Mesenchymal stem cell (in vitro differentiated cells and primary cell): ENCODE measurements around the gene NTN4.
A peak's percentile ranks its signal among the peaks of the same experiment; 100 is the strongest.

Experiments used
- DNase-seq: peaks from one replicate; pipeline ENCODE4 v3.0.0-alpha.2; 2013
- H2AFZ ChIP-seq: one replicate; pipeline ENCODE4 v1.6.1; 2013; ENCODE audit warnings: low read depth, mild to moderate bottlenecking, control low read depth, inconsistent platforms, low read length, moderate library complexity
- H2AK5ac ChIP-seq: 2 replicates; pipeline ENCODE4 v1.6.1; 2013; ENCODE audit warnings: low read length, moderate library complexity, mild to moderate bottlenecking, inconsistent platforms; ENCODE audit not compliant: severe bottlenecking
- H2BK120ac ChIP-seq: one replicate; pipeline ENCODE4 v1.6.1; 2013; ENCODE audit warnings: low read depth, mild to moderate bottlenecking, inconsistent platforms, low read length, moderate library complexity
- H2BK12ac ChIP-seq, 2 experiments: one replicate each; pipeline ENCODE4 v1.6.1; 2013; ENCODE audit warnings: inconsistent platforms in 2 of 2, low read length in 2 of 2, mild to moderate bottlenecking in 2 of 2, moderate library complexity in 2 of 2, control low read depth in 1 of 2
- H2BK15ac ChIP-seq: one replicate; pipeline ENCODE4 v1.6.1; 2013; ENCODE audit warnings: mild to moderate bottlenecking, low read depth, inconsistent platforms; ENCODE audit not compliant: poor library complexity, severe bottlenecking
- H2BK5ac ChIP-seq: 2 replicates; pipeline ENCODE4 v1.6.1; 2013; ENCODE audit warnings: low read depth, mild to moderate bottlenecking, low read length, control low read depth, inconsistent platforms; ENCODE audit not compliant: poor library complexity, severe bottlenecking
- H3K14ac ChIP-seq, 2 experiments: one replicate each; pipeline ENCODE4 v1.6.1; 2013; ENCODE audit warnings: inconsistent platforms in 2 of 2, low read length in 2 of 2, control low read depth in 1 of 2, mild to moderate bottlenecking in 1 of 2, moderate library complexity in 1 of 2
- H3K18ac ChIP-seq, 2 experiments: one replicate each; pipeline ENCODE4 v1.6.1; 2013; ENCODE audit warnings: inconsistent platforms in 2 of 2, low read length in 2 of 2, control low read depth in 1 of 2, low read depth in 1 of 2, mild to moderate bottlenecking in 1 of 2
- H3K23ac ChIP-seq, 2 experiments: one replicate each; pipeline ENCODE4 v1.6.1; 2013; ENCODE audit warnings: inconsistent platforms in 2 of 2, low read length in 2 of 2, mild to moderate bottlenecking in 2 of 2, moderate library complexity in 2 of 2, control low read depth in 1 of 2
- H3K27ac ChIP-seq: 2 replicates; pipeline ENCODE4 v1.5.1; 2013; ENCODE audit warnings: mild to moderate bottlenecking, moderate library complexity, low read length, control low read depth, inconsistent platforms; ENCODE audit not compliant: poor library complexity, severe bottlenecking
- H3K27me3 ChIP-seq, 2 experiments: 2 replicates each; pipeline versions ENCODE4 v1.6.1 to v1.7.0; 2013; ENCODE audit warnings: low read length in 2 of 2, mild to moderate bottlenecking in 2 of 2, moderate library complexity in 2 of 2, control low read depth in 1 of 2, inconsistent platforms in 1 of 2; ENCODE audit not compliant: control insufficient read depth in 1 of 2, insufficient read depth in 1 of 2
- H3K36me3 ChIP-seq, 2 experiments: 2 replicates each; pipeline versions ENCODE4 v1.6.1 to v1.7.0; 2013; ENCODE audit warnings: low read length in 2 of 2, control low read depth in 1 of 2, inconsistent platforms in 1 of 2, low read depth in 1 of 2, mild to moderate bottlenecking in 1 of 2; ENCODE audit not compliant: insufficient read depth in 2 of 2, control insufficient read depth in 1 of 2
- H3K4ac ChIP-seq, 2 experiments: one replicate each; pipeline ENCODE4 v1.6.1; 2013; ENCODE audit warnings: inconsistent platforms in 2 of 2, low read length in 2 of 2, mild to moderate bottlenecking in 2 of 2, moderate library complexity in 2 of 2, control low read depth in 1 of 2, low read depth in 1 of 2
- H3K4me1 ChIP-seq: 2 replicates; pipeline ENCODE4 v1.6.1; 2013; ENCODE audit warnings: low read depth, low read length, control low read depth; ENCODE audit not compliant: control insufficient read depth, insufficient read depth
- H3K4me2 ChIP-seq: 2 replicates; pipeline ENCODE4 v1.6.1; 2013; ENCODE audit warnings: low read length, mild to moderate bottlenecking, inconsistent platforms; ENCODE audit not compliant: poor library complexity, severe bottlenecking
- H3K4me3 ChIP-seq, 2 experiments: 2 replicates each; pipeline versions ENCODE4 v1.5.1 to v1.7.0; 2013; ENCODE audit warnings: low read length in 2 of 2, mild to moderate bottlenecking in 2 of 2, control low read depth in 1 of 2, low read depth in 1 of 2; ENCODE audit not compliant: insufficient read depth in 1 of 2
- H3K79me1 ChIP-seq: replicated peaks from 2 replicates; pipeline ENCODE4 v1.6.1; 2013; ENCODE audit warnings: mild to moderate bottlenecking, control low read depth, low read length, inconsistent platforms; ENCODE audit not compliant: poor library complexity, severe bottlenecking
- H3K9ac ChIP-seq: 2 replicates; pipeline ENCODE4 v1.7.0; 2013; ENCODE audit warnings: mild to moderate bottlenecking, low read length, moderate library complexity
- H3K9me3 ChIP-seq: 2 replicates; pipeline ENCODE4 v1.7.0; 2013; ENCODE audit warnings: mild to moderate bottlenecking, low read length; ENCODE audit not compliant: control insufficient read depth
- H4K8ac ChIP-seq: one replicate; pipeline ENCODE4 v1.6.1; 2013; ENCODE audit warnings: inconsistent platforms, mild to moderate bottlenecking, low read length, moderate library complexity
- H4K91ac ChIP-seq: one replicate; pipeline ENCODE4 v1.6.1; 2013; ENCODE audit warnings: mild to moderate bottlenecking, low read length, inconsistent platforms
- WGBS: methylation state at CpG from one replicate; pipeline ENCODE4 v1.1.7; 2013; ENCODE audit warnings: mixed read lengths; 5-methylcytosine and 5-hydroxymethylcytosine counted together

NTN4 gene

DNA sequence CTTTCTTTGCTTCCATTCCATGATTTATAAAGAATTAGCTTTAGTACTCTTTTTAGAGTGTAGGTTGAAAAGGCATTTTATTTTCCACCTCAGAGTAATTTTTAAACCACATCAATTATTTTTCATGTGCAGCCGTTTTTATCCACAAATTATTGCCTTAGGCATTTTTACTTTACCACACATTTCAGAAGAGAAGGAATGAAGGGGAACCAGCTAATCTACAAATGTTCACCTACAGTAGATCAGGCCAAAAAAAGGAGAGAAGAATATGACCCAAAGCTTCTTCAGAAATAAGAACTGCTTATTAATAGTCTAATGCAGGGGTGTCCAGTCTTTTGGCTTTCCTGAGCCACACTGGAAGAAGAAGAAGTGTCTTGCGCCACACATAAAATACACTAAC, 19.8 kb upstream of the NTN4 start:
- Histone ChIP-seq H2BK12ac (no peak overlapping the region), H3K14ac (no peak overlapping the region), H2AK5ac (no peak overlapping the region), H2BK5ac (no peak overlapping the region), H3K27me3 (no peaks in the 10 kb centered on the region), H4K8ac (no peak overlapping the region), H2AFZ (no peak overlapping the region), H3K9me3 (no peaks in the 10 kb centered on the region), H3K36me3 (no peaks in the 10 kb centered on the region), H3K9ac (no peak overlapping the region), H2BK15ac (no peak overlapping the region), H3K23ac (no peak overlapping the region), H3K4me3 (no peak overlapping the region), H2BK120ac (no peak overlapping the region), H4K91ac (no peak overlapping the region), H3K79me1 (no peaks in the 10 kb centered on the region), H3K27ac (no peak overlapping the region), H3K4me2 (no peak overlapping the region), H3K18ac (no peak overlapping the region), H3K4ac (no peak overlapping the region), H3K4me1 (no peaks in the 10 kb centered on the region)
- 100% methylated on average over 1 of the region's 2 CpGs for WGBS
- no peak for DNase-seq

GRCh38 chr12:95809000-95809680, 18.6 kb upstream of the NTN4 start:
- no peak for DNase-seq
- WGBS, result 91% methylated on average over 7 of the region's 7 CpGs

GRCh38 chr12:95808146-95808545, 17.6 kb upstream of the NTN4 start:
- no peak for DNase-seq
- Histone ChIP-seq H4K91ac (no peak overlapping the region), H3K18ac (no peak overlapping the region), H3K9ac (no peak overlapping the region), H3K4ac (no peak overlapping the region), H2BK15ac (no peak overlapping the region), H2AFZ (no peak overlapping the region), H3K14ac (no peak overlapping the region), H3K23ac (no peak overlapping the region), H3K27me3 (no peaks in the 10 kb centered on the region), H2BK120ac (no peak overlapping the region), H2AK5ac (no peak overlapping the region), H3K4me1 (peaks cover 2% of the 10 kb centered on the region), H4K8ac (no peak overlapping the region), H3K36me3 (no peaks in the 10 kb centered on the region), H2BK5ac (no peak overlapping the region), H3K27ac (no peak overlapping the region), H3K4me2 (no peak overlapping the region), H3K9me3 (no peaks in the 10 kb centered on the region), H2BK12ac (no peak overlapping the region), H3K4me3 (no peak overlapping the region), H3K79me1 (no peaks in the 10 kb centered on the region)
- WGBS, result 93% methylated on average over 3 of the region's 7 CpGs

More at GRCh38 chr12:95809000-95809680, 18.6 kb upstream of the NTN4 start:
- no peak overlapping the region for H3K4ac ChIP-seq
- no peak overlapping the region for H3K4me3 ChIP-seq
- no peak overlapping the region for H2AK5ac ChIP-seq
- no peak overlapping the region for H2BK12ac ChIP-seq
- H3K36me3 ChIP-seq, result no peaks in the 10 kb centered on the region
- H2BK120ac ChIP-seq, result no peak overlapping the region
- no peaks in the 10 kb centered on the region for H3K79me1 ChIP-seq
- no peak overlapping the region for H3K14ac ChIP-seq
- no peaks in the 10 kb centered on the region for H3K27me3 ChIP-seq
- no peak overlapping the region for H4K8ac ChIP-seq
- H3K18ac ChIP-seq, result no peak overlapping the region
- H3K23ac ChIP-seq, result no peak overlapping the region
- peaks cover 2% of the 10 kb centered on the region for H3K4me1 ChIP-seq
- no peak overlapping the region for H3K4me2 ChIP-seq
- no peak overlapping the region for H3K27ac ChIP-seq
- H2BK15ac ChIP-seq, result no peak overlapping the region
- H3K9me3 ChIP-seq, result no peaks in the 10 kb centered on the region
- no peak overlapping the region for H3K9ac ChIP-seq
- no peak overlapping the region for H2AFZ ChIP-seq
- H4K91ac ChIP-seq, result no peak overlapping the region
- H2BK5ac ChIP-seq, result no peak overlapping the region

DNA sequence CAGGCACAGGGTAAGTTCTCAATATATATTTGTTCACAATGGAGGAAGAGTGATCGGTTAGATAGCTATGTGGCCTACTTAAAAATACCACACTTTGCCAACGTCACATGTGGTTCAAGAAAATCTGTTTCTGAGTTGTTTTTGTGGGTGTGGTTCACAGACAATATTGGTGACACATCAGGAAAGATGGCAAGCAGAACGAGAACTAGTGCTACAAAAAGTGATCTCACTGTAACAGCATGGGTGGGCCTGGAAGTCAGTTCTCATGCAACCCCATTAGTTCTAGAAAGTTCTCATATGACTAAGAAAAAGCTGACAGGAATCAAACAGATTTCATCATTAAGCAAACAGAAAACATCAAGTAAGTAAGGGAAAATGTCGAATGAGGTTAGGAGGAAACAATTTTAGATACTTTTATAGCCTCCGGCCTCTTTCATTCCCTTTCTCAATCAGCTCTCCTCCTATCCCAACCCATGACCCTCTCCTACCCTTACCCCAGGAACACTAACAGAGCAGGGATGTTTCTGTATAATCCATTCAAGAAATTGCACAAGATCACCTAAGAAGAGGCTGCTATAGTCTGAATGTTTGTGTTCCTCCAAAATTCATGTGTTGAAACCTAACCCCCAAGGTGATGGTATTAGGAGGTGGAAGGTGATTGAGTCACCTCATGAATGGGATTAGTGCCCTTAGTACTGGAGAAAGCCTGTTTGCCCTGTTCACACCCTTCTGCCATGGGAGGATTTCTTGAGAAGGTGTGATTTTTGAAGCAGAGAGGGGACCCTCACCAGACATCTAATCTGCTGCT, 15.5 kb upstream of the NTN4 start:
- DNase-seq, result peak; percentile 95
- peak overlapping the region; percentile 81 for H3K9ac ChIP-seq

More for the DNA sequence above, 15.5 kb upstream of the NTN4 start:
- WGBS, result 4% methylated on average over 3 of the region's 5 CpGs
- no peak overlapping the region for H4K8ac ChIP-seq
- H4K91ac ChIP-seq, result peak overlapping the region; percentile 27
- no peak overlapping the region for H3K4me2 ChIP-seq
- peak overlapping the region; percentile 79 for H2AK5ac ChIP-seq
- no peaks in the 10 kb centered on the region for H3K27me3 ChIP-seq
- no peak overlapping the region for H2AFZ ChIP-seq
- H3K4ac ChIP-seq, result no peak overlapping the region
- H3K4me1 ChIP-seq, result peaks cover 2% of the 10 kb centered on the region
- no peaks in the 10 kb centered on the region for H3K9me3 ChIP-seq
- no peaks in the 10 kb centered on the region for H3K79me1 ChIP-seq
- H3K36me3 ChIP-seq, result no peaks in the 10 kb centered on the region
- no peak overlapping the region for H2BK12ac ChIP-seq
- H3K4me3 ChIP-seq, result peak overlapping the region in 1 of 2 experiments; percentile 32
- H2BK15ac ChIP-seq, result no peak overlapping the region
- peak overlapping the region in 1 of 2 experiments; percentile 62 for H3K18ac ChIP-seq
- no peak overlapping the region for H3K23ac ChIP-seq
- H3K14ac ChIP-seq, result no peak overlapping the region
- H2BK120ac ChIP-seq, result no peak overlapping the region
- peak overlapping the region; percentile 44 for H2BK5ac ChIP-seq
- H3K27ac ChIP-seq, result peak overlapping the region; percentile 80
